Fibroblast of upper back skin (primary cell): Measurements from ENCODE around the gene RNPS1.

ENCODE experiments used
- DNase-seq: peaks from one replicate; pipeline ENCODE4 v3.0.0-alpha.2; 2013

The RNPS1 gene, protein sequence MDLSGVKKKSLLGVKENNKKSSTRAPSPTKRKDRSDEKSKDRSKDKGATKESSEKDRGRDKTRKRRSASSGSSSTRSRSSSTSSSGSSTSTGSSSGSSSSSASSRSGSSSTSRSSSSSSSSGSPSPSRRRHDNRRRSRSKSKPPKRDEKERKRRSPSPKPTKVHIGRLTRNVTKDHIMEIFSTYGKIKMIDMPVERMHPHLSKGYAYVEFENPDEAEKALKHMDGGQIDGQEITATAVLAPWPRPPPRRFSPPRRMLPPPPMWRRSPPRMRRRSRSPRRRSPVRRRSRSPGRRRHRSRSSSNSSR

GRCh38 chr16:2267913-2268666 lies at the start of gene RNPS1:
Gene RNPS1, minus strand, starts transcription at chr16:2268126. Its CDS starts 3,483 bp downstream, at chr16:2264643.
- peak; percentile 94 for DNase-seq

- no peak for DNase-seq
Measured at GRCh38 chr16:2317231-2318020, 49.5 kb upstream of the RNPS1 start.

- no peak for DNase-seq
Measured at GRCh38 chr16:2308089-2308962, 40.4 kb upstream of the RNPS1 start.

DNA sequence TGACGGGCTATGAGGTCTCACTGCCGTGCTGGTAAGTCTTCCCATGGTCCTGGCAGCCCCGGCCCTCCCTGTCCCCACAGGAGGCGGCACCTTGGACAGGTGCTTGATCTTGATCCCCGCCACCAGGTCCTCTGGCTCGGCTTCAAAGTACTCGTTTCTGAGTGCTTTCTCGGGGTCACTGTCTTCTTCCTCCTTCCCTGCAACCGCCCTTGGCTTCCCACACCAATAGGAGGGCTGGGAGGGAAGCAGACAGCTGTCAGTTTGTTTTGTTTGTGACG lies 31.9 kb upstream of the RNPS1 start:
- DNase-seq: no peak

DNA sequence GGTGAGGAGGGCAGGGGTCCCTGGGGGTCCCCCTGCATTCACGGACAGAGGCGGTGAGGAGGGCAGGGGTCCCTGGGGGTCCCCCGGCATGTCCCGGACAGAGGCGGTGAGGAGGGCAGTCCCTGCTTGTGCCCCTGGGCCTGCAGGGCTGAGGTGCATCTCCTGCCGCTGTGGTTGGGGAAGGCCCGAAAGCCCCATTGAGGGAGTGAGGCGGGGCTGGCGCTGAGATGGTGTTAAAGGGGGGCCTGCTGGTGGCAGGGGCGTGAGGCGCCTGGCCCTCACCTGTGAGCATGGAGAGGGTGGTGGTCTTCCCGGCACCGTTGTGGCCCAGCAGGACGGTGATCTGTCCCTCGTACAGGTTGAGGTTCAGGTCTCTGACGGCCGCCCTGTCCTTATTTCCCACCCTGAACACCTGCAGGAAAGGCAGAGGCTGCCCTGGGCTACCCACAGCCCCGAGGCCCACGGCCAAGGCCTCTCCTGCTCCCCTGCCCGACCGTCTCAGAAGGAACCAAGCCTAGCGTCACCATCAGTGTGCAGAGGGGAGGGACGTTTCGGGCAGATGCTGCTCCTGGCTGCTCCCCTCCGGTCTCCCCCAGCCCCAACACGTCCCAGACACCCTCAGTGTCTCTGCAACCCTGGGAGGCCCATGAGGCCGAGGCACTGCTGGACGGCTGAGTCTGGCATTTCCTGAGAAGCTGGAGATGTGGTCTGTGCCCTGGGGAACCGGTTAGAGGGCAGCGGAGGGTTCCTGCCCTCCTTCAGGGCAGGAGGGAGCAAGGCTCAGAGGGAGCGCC lies 31.4 kb upstream of the RNPS1 start:
- no peak for DNase-seq

GRCh38 chr16:2298621-2299020 lies 30.7 kb upstream of the RNPS1 start:
- DNase-seq: no peak

DNA sequence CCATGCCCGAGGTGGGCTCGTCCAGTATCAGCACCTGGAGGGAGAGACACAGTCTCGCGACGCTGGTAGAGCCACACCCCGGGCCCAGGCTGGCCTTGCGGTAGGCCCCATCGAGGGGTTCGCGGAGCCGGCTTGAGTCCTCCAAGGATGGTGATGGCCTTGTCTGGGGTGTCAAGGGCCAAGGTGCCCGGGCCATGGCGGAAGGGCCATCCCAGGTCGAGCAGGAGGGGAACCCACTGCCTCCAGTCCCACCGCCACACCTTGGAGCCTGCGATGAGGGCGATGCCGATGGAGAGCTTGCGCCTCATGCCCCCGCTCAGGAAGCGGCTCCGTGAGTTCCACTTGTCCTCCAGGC lies 29.6 kb upstream of the RNPS1 start:
- DNase-seq: no peak

DNA sequence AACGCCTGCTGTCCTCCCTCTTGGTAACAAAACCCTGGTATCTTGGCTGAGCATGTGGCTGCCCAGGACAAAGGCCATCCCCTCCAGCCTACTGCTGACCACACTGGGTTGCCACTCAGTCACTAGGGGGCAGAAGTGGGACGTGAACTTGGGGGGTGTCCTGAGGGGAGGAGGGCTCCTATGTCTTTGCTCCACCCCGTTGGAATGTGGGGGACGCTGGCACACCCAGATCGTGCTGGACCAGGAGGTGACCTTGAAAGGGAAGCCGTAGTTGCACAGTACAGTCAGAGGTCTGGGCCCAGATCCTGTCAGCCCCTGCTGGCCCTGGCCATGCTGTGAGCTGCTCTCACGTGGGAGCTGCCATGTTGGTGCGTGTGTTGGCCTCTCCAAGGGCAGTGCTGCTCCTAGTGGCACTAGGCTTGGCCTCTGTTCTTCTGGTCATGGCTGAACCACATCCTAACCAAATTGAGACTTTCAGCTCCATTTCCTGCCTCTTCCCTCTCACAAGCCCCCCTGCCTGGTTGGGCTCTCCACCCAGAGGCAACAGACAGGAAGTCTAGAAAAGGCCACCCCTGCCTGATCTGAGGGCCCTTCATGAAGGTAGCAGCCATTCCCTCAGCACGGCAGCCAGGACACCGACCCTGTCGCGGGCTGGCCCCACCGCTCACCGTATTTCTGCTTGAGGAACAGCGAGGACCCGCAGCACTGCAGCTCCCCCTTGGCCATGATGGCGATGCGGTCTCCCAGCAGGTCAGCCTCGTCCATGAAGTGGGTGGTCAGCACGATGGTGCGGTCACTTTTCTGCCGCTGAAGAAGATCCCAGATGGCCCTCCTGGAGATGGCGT lies 29.0 kb upstream of the RNPS1 start:
- peak; percentile 14 for DNase-seq

GRCh38 chr16:2295056-2295798 lies 27.3 kb upstream of the RNPS1 start:
- no peak for DNase-seq

DNA sequence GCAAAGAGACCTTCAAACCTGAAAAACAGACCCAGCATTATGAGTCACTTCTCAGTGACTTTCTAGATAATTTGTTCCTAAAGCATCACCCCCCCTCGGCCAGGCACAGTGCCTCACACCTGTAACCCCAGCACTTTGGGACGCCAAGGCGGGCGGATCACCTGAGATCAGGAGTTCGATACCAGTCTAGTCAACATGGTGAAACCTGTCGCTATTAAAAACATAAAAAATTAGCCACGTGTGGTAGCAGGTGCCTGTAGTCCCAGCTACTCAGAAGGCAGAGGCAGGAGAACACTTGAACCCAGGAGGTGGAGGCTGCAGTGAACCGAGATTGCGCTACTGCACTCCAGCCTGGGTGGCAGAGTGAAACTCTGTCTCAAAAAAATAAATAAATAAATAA lies 24.3 kb upstream of the RNPS1 start:
- DNase-seq: no peak

DNA sequence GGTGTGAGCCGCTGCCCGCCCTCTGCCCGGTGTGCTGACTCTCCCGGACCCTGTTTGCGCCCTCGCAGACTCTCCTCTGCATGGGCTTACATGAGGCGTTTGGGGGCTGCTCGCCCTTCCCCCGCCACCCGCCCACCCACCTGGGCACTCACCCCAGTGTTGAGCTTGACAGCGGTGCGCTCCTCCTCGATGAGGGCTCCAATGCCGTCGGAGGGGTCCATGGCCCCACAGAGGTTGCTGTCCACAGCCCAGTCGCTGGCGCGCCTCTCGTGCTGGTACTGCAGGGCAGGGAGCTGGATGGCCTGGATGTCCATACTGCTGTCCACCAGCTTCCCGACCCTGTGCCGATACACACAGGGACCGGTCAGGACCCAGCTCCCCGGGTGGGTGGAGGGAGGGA lies 21.4 kb upstream of the RNPS1 start:
- DNase-seq: no peak

GRCh38 chr16:2288726-2289125 lies 20.8 kb upstream of the RNPS1 start:
- DNase-seq: no peak

DNA sequence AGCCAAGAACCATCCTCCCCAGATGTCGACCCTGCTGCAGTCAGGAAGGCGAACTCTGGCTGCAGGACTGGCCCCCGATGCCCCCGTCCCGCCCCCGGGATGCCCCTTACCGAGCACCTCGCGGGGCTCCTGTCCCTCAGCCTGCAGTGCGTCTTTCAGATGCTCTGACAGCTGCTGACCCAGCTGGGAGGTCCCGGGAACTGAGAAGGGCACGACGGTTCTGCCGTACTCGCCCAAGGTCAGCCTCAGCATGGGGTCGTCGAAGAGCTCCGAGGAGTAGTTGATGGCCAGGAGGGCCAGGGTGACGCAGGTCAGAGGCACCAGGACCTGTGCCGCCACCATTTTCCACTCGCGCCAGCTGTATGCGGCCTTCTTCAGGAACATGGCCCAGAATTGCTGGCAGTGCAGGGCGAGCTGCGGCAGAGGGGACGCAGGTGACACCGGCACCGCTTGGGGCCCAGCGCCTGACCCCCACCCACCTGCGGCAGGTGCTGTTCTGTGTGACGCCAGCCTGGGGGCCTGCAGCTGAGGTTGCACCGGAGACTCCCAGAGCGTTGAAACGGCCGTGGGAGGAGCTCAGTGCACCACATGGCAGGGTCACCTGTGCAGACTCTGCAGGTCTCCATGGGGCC lies 20.1 kb upstream of the RNPS1 start:
- no peak for DNase-seq

DNA sequence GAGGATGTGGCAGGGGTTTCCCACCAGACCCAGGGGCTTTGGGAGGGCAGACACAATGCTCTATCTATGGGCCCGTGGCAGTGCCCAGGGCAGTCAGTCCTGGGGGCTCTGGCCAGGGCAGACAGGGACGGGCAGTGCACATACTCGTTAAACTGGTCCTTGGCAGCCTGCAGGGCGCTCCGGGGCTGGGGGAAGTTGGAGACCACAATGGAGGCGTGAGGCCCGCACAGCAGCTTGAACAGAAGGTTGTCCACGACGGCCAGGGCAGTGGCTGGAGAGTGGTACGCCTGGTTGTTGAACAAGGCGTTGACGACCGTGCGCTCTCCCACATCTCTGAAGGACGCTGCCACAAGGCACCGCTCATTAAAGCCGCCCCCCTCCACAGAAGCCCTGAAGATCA lies 18.6 kb upstream of the RNPS1 start:
- no peak for DNase-seq

DNA sequence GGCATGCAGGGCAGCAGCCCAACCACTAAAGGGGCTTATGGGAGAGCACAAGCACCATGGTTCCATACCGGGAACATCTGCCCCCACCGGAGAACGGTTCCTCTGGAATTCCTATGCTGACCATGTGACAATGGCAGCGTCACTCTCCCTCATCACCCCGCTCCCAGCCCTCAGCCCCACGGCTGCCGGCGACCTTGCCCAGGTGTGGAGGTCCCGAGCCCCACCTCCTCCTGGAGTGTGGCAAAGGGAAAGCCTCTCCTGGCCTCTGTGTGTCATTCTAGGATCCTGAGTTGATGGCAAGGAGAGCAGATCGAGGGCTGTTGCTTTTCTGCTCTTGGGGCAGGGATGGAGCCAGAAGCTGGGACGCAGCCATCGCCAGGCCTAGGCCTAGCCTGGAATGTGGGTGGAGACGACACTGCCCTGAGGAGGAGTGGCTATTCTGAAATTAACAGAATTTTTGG lies 17.8 kb upstream of the RNPS1 start:
- DNase-seq: no peak

GRCh38 chr16:2284797-2285576 lies 17.1 kb upstream of the RNPS1 start:
- no peak for DNase-seq

DNA sequence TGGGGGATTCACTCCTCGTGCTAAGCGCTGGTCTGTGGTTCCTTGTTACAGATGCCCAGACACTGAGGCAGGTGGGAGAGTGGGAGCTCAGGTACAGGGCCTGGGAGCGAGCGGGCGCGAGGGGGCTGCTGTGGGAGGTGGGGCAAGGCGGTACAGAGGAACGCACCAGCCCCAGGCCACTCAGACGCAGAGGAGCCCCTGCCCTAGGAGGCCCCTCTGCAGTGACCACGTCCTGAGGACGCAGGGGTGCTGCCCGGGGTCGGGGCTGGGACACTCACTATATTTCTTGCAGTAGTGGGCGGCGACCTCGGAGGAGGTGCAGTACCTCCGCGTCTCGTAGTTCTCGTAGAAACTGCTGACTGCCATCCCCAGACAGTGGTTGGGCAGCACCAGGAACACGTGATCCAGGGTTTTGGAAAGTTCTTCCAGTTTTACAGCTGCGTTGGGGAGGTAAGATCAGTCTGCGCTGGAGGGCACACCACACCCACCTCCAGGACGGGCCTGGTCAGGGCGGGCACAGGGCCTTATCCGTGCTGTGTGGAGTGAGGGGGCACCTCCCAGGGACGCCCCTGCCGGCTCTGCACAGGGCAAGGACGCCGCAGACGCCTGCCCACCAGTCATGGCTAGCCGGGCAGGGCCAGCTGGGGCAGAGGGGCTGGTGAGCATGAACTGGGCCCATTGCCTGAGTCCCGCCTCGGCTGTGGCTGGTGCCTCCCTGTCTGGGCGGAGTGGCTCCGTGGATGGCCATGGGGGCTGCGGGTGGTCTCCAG lies 16.3 kb upstream of the RNPS1 start:
- DNase-seq: no peak

DNA sequence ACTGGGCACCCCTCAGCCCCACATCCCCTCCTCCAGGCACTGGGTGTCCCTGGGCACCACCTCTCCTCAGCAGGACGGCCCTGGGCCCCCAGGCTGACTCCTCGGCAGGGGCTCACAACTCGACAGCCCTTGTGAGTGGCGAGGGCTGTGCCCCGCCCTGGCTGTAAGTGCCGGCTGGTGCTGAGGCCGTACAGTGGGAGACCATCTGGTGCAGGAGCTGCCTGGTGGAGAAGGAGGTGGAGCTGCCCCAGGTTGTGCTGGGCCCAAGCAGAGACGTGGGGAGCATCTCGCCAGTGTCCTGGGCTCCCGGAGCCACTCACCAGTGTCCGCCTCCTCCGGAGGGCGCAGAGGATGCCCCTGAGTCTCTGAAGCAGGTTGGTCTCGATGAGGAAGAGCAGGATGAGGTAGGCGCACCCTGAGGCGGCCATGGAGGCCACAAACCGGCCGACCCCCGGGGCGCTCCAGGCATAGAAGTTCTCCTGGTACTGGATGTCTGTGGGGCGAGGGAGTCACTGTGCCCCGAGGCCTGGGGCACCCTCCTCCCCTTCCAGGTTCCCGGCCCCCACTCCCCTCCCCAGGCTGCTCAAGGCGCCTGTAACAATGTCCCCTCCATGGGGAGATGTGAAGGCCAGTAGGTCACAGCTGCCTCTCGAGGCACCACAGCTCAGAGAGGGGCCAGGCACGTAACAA lies 15.1 kb upstream of the RNPS1 start:
- DNase-seq: no peak
